ENCODE data around the gene APOBEC3F.
"Not testable (repeated sequence)": the region's sequence is repeated elsewhere in the genome, so short reads cannot be mapped to it uniquely, and the experiment has no call there.

- TF ChIP-seq, protein P1, sequence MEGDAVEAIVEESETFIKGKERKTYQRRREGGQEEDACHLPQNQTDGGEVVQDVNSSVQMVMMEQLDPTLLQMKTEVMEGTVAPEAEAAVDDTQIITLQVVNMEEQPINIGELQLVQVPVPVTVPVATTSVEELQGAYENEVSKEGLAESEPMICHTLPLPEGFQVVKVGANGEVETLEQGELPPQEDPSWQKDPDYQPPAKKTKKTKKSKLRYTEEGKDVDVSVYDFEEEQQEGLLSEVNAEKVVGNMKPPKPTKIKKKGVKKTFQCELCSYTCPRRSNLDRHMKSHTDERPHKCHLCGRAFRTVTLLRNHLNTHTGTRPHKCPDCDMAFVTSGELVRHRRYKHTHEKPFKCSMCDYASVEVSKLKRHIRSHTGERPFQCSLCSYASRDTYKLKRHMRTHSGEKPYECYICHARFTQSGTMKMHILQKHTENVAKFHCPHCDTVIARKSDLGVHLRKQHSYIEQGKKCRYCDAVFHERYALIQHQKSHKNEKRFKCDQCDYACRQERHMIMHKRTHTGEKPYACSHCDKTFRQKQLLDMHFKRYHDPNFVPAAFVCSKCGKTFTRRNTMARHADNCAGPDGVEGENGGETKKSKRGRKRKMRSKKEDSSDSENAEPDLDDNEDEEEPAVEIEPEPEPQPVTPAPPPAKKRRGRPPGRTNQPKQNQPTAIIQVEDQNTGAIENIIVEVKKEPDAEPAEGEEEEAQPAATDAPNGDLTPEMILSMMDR (IDR thresholded peaks at IDR 0.05): not testable (repeated sequence)
- TF ChIP-seq POLR2A (IDR thresholded peaks at IDR 0.05): not testable (repeated sequence)
Measured at GRCh38 chr22:39037071-39037470, 3.6 kb upstream of the APOBEC3F start.

All from stomach (tissue), 4 donors.